ENCODE measurements around the gene NME7. TPM values are rescaled to one million over a fixed set of nuclear protein-coding genes. Genes with fewer than 3 reads are reported as not detected.

Gene NME7
- total RNA-seq, 1 experiment from 2014 or later, result 34.2 TPM

DNA sequence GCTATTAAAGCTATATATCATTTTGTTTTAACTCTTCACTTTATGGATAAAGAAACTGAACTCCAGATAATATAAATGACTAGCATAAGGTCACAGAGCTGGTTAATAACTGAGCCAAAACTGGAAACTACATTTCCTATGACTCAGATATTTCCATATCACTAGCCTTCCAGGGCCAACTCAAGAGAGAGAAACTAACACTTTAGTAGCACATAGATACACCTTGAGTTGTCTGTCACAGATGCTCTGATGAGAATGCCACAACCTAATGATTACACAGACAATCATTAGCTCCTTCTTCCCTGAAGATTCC, 40.7 kb downstream of the NME7 start:
- TF ChIP-seq EZH2 (IDR thresholded peaks at IDR 0.05; ENCODE audit: borderline replicate concordance, low read depth, low read length, poor library complexity, severe bottlenecking), result no peak
- TF ChIP-seq, protein P1, sequence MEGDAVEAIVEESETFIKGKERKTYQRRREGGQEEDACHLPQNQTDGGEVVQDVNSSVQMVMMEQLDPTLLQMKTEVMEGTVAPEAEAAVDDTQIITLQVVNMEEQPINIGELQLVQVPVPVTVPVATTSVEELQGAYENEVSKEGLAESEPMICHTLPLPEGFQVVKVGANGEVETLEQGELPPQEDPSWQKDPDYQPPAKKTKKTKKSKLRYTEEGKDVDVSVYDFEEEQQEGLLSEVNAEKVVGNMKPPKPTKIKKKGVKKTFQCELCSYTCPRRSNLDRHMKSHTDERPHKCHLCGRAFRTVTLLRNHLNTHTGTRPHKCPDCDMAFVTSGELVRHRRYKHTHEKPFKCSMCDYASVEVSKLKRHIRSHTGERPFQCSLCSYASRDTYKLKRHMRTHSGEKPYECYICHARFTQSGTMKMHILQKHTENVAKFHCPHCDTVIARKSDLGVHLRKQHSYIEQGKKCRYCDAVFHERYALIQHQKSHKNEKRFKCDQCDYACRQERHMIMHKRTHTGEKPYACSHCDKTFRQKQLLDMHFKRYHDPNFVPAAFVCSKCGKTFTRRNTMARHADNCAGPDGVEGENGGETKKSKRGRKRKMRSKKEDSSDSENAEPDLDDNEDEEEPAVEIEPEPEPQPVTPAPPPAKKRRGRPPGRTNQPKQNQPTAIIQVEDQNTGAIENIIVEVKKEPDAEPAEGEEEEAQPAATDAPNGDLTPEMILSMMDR (conservative IDR thresholded peaks at IDR 0.05; ENCODE audit: low read depth, low read length), result no peak
- no peak overlapping the region for H3K4me3 ChIP-seq (ENCODE audit: low read depth, low read length, poor library complexity, severe bottlenecking)
- peaks cover 2% of the 10 kb centered on the region for H3K4me1 ChIP-seq (ENCODE audit: insufficient read depth, low read length, poor library complexity, severe bottlenecking)
- no peak for DNase-seq (ENCODE audit: low spot score)
- peaks cover 2% of the 10 kb centered on the region for H3K9me3 ChIP-seq (ENCODE audit: low read depth, low read length, poor library complexity, severe bottlenecking)
- no peak overlapping the region for H3K27ac ChIP-seq (ENCODE audit: low read depth, low read length, poor library complexity, severe bottlenecking)
- intact Hi-C loops (cut with micrococcal nuclease; ENCODE audit: unreplicated experiment), result no loop called here
- POLR2A ChIA-PET (ENCODE audit: low non-redundant PET), result no interaction called here
- no TSS peak for BruUV-seq (replicated peaks)
- H3K36me3 ChIP-seq (ENCODE audit: insufficient read depth, low read length, poor library complexity, severe bottlenecking), result no peaks in the 10 kb centered on the region
- H3K27me3 ChIP-seq (replicated peaks; ENCODE audit: insufficient read depth, low read depth, low read length, poor library complexity), result no peaks in the 10 kb centered on the region
- CTCF ChIA-PET, result no interaction called here

DNA sequence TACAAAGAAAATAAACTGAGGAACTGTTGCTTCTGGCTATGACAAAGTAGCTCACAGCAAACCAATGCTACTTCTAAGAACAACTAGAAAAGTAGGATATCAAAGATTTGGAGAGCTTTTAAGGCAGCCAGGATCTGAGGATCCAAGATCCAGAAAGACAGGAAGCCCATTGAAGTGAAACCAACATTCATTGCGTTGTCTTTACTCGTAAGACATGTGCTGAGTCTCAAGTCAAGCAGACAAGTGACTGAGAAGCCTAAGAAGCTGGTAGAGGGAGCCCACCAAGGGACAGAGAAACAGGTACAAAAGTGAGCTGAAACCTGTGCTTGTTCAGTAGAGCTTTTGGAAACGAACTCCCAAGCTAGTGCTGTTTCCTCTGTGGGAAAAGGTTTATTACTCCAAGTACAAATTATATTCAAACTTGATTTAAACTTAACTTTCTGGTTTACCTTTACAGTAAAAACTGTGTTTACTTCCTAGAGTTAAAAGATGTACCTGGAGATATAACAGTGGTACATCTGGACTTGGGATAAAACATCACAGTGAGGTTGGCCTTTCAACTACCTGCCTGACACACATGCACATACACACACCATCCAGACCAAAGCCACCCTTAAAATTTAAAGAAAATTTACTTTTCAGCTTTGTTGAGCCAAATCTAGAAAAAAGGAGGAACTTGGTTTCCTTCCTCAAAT, 41.2 kb downstream of the NME7 start:
- no peak for TF ChIP-seq EZH2 (IDR thresholded peaks at IDR 0.05; ENCODE audit: borderline replicate concordance, low read depth, low read length, poor library complexity, severe bottlenecking)
- TF ChIP-seq, protein P1 (conservative IDR thresholded peaks at IDR 0.05; ENCODE audit: low read depth, low read length), result no peak
- no peak for DNase-seq (ENCODE audit: low spot score)
- H3K27me3 ChIP-seq (replicated peaks; ENCODE audit: insufficient read depth, low read depth, low read length, poor library complexity), result no peaks in the 10 kb centered on the region
- no peaks in the 10 kb centered on the region for H3K9me3 ChIP-seq (ENCODE audit: low read depth, low read length, poor library complexity, severe bottlenecking)
- ChIA-PET CTCF (no interaction called here), POLR2A (ENCODE audit: low non-redundant PET) (no interaction called here)
- H3K27ac ChIP-seq (ENCODE audit: low read depth, low read length, poor library complexity, severe bottlenecking), result no peak overlapping the region
- peaks cover 5% of the 10 kb centered on the region for H3K4me1 ChIP-seq (ENCODE audit: insufficient read depth, low read length, poor library complexity, severe bottlenecking)
- no peaks in the 10 kb centered on the region for H3K36me3 ChIP-seq (ENCODE audit: insufficient read depth, low read length, poor library complexity, severe bottlenecking)
- BruUV-seq (replicated peaks), result no TSS peak
- no peak overlapping the region for H3K4me3 ChIP-seq (ENCODE audit: low read depth, low read length, poor library complexity, severe bottlenecking)
- intact Hi-C loops (cut with micrococcal nuclease; ENCODE audit: unreplicated experiment), result no loop called here

GRCh38 chr1:169325117-169325516, 42.5 kb downstream of the NME7 start:
- POLR2A ChIA-PET (ENCODE audit: low non-redundant PET), result no interaction called here
- BruUV-seq (replicated peaks), result no TSS peak
- no peak overlapping the region for H3K4me3 ChIP-seq (ENCODE audit: low read depth, low read length, poor library complexity, severe bottlenecking)
- no peaks in the 10 kb centered on the region for H3K9me3 ChIP-seq (ENCODE audit: low read depth, low read length, poor library complexity, severe bottlenecking)
- H3K27me3 ChIP-seq (replicated peaks; ENCODE audit: insufficient read depth, low read depth, low read length, poor library complexity), result no peaks in the 10 kb centered on the region
- H3K36me3 ChIP-seq (ENCODE audit: insufficient read depth, low read length, poor library complexity, severe bottlenecking), result no peaks in the 10 kb centered on the region
- CTCF ChIA-PET, result no interaction called here
- H3K4me1 ChIP-seq (ENCODE audit: insufficient read depth, low read length, poor library complexity, severe bottlenecking), result peaks cover 6% of the 10 kb centered on the region
- TF ChIP-seq, protein P1 (conservative IDR thresholded peaks at IDR 0.05; ENCODE audit: low read depth, low read length), result no peak
- TF ChIP-seq EZH2 (IDR thresholded peaks at IDR 0.05; ENCODE audit: borderline replicate concordance, low read depth, low read length, poor library complexity, severe bottlenecking), result no peak
- no peak for DNase-seq (ENCODE audit: low spot score)
- no peak overlapping the region for H3K27ac ChIP-seq (ENCODE audit: low read depth, low read length, poor library complexity, severe bottlenecking)
- intact Hi-C loops (cut with micrococcal nuclease; ENCODE audit: unreplicated experiment), result no loop called here

Data from A673 (cell line).